Cerebellar nuclear complex (tissue), 1 donor: ENCODE measurements around the gene SLC6A13.
"Not testable (repeated sequence)": the region's sequence is repeated elsewhere in the genome, so short reads cannot be mapped to it uniquely, and the experiment has no call there.

Source experiments
- DNase-seq, 2 experiments: peaks; one replicate each; lab custom pipeline; 2025; lab: John Stamatoyannopoulos, UW

Gene SLC6A13

GRCh38 chr12:264269-264668 lies 1.6 kb upstream of the SLC6A13 start:
- DNase-seq: no peak

GRCh38 chr12:263574-263973 lies 938 bp upstream of the SLC6A13 start:
- DNase-seq: no peak

GRCh38 chr12:262113-262512 lies 523 bp downstream of the SLC6A13 start:
- no peak for DNase-seq

GRCh38 chr12:257521-258321 lies 4.9 kb downstream of the SLC6A13 start:
- no peak for DNase-seq

- DNase-seq: no peak
These were observed 5.7 kb downstream of the SLC6A13 start for GRCh38 chr12:256958-257357.

- DNase-seq: no peak
These were observed 6.4 kb downstream of the SLC6A13 start for GRCh38 chr12:256225-256624.

GRCh38 chr12:254912-255311 lies 7.7 kb downstream of the SLC6A13 start:
- DNase-seq: no peak

GRCh38 chr12:254039-254438 lies 8.6 kb downstream of the SLC6A13 start:
- no peak for DNase-seq

- DNase-seq: no peak
These were observed 9.4 kb downstream of the SLC6A13 start for GRCh38 chr12:253116-253831.

- no peak for DNase-seq
These were observed 10.0 kb downstream of the SLC6A13 start for GRCh38 chr12:252636-253035.

GRCh38 chr12:247271-247670 lies 15.4 kb downstream of the SLC6A13 start:
- DNase-seq: no peak

GRCh38 chr12:243381-243780 lies 19.3 kb downstream of the SLC6A13 start:
- DNase-seq: no peak

GRCh38 chr12:242496-242895 lies 20.1 kb downstream of the SLC6A13 start:
- DNase-seq: no peak

GRCh38 chr12:241266-241665 lies 21.4 kb downstream of the SLC6A13 start:
- no peak for DNase-seq

- no peak for DNase-seq
These were observed 22.1 kb downstream of the SLC6A13 start for GRCh38 chr12:240566-240965.

- DNase-seq: no peak
These were observed 23.8 kb downstream of the SLC6A13 start for GRCh38 chr12:238736-239398.

- no peak for DNase-seq
These were observed 24.5 kb downstream of the SLC6A13 start for GRCh38 chr12:238116-238515.

- no peak for DNase-seq
These were observed 25.4 kb downstream of the SLC6A13 start for GRCh38 chr12:237026-237815.

- DNase-seq: no peak
These were observed 26.2 kb downstream of the SLC6A13 start for GRCh38 chr12:236445-236844.

- DNase-seq: not testable (repeated sequence)
These were observed 26.7 kb downstream of the SLC6A13 start for GRCh38 chr12:235967-236366.

- no peak for DNase-seq
These were observed 27.7 kb downstream of the SLC6A13 start for GRCh38 chr12:234891-235415.

GRCh38 chr12:234019-234418 lies 28.6 kb downstream of the SLC6A13 start:
- DNase-seq: no peak
